Measurements from ENCODE around the gene DGCR2. TPM values are rescaled to one million over a fixed set of nuclear protein-coding genes. Genes with fewer than 3 reads are reported as not detected.

Gene DGCR2
- total and polyA plus RNA-seq, 2 of the 8 experiments (the other 6 are each of a cell fraction or from before 2014, with no cell fraction given) = 42.3 to 62.2 TPM

- no peak for TF ChIP-seq MAX (IDR thresholded peaks at IDR 0.05)
- no peak for TF ChIP-seq CBX5 (IDR thresholded peaks at IDR 0.05; ENCODE audit: low read depth, low read length)
- no peak for TF ChIP-seq SP2 (IDR thresholded peaks at IDR 0.05; ENCODE audit: low read length)
- no peak for TF ChIP-seq TEAD4 (IDR thresholded peaks at IDR 0.05; ENCODE audit: low read depth, low read length)
- TF ChIP-seq MAFK (IDR thresholded peaks at IDR 0.05; ENCODE audit: low read depth, low read length) = no peak
Observed at GRCh38 chr22:19018256-19018655, 104.0 kb downstream of the DGCR2 start (continued).

All from H1 (cell line).